Fibroblast of skin of left biceps (primary cell): Measurements from ENCODE around the gene LEKR1.
"Not testable (repeated sequence)": the region's sequence is repeated elsewhere in the genome, so short reads cannot be mapped to it uniquely, and the experiment has no call there.

Experiments used
- DNase-seq, 2 experiments: peaks; one replicate each; pipeline ENCODE4 v3.0.0-alpha.2; 2013; ENCODE audit warnings: low read depth in 2 of 2

LEKR1 gene

GRCh38 chr3:156806698-156807097, 19.5 kb upstream of the LEKR1 start:
- DNase-seq: no peak

- DNase-seq: no peak
Measured at GRCh38 chr3:156808025-156808424, 18.1 kb upstream of the LEKR1 start.

GRCh38 chr3:156811089-156811862, 14.9 kb upstream of the LEKR1 start:
- peak; percentile 61 to 73 for DNase-seq

- DNase-seq: no peak
Measured at GRCh38 chr3:156812521-156813335, 13.4 kb upstream of the LEKR1 start.

- no peak for DNase-seq
Measured at GRCh38 chr3:156814295-156814694, 11.9 kb upstream of the LEKR1 start.

- no peak for DNase-seq
Measured at GRCh38 chr3:156816091-156816793, 9.9 kb upstream of the LEKR1 start.

GRCh38 chr3:156816794-156817645, 9.1 kb upstream of the LEKR1 start:
- DNase-seq: peak; percentile 46

- DNase-seq: no peak
Measured at GRCh38 chr3:156817646-156818272, 8.4 kb upstream of the LEKR1 start.

- DNase-seq: no peak
Measured at GRCh38 chr3:156818273-156818651, 7.9 kb upstream of the LEKR1 start.

- DNase-seq: peak; percentile 88
Measured at GRCh38 chr3:156818890-156819289, 7.3 kb upstream of the LEKR1 start.

GRCh38 chr3:156819842-156820691, 6.1 kb upstream of the LEKR1 start:
- DNase-seq: no peak

GRCh38 chr3:156820692-156821080, 5.5 kb upstream of the LEKR1 start:
- no peak for DNase-seq

GRCh38 chr3:156822626-156823260, 3.4 kb upstream of the LEKR1 start:
- DNase-seq: not testable (repeated sequence)

GRCh38 chr3:156825795-156826143, 384 bp upstream of the LEKR1 start:
- no peak for DNase-seq

- DNase-seq: no peak
Measured at GRCh38 chr3:156826896-156827882, 1.0 kb downstream of the LEKR1 start.

- no peak for DNase-seq
Measured at GRCh38 chr3:156831006-156831405, 4.9 kb downstream of the LEKR1 start.

- DNase-seq: no peak
Measured at GRCh38 chr3:156834435-156834834, 8.3 kb downstream of the LEKR1 start.

- DNase-seq: no peak
Measured at GRCh38 chr3:156834962-156835535, 8.9 kb downstream of the LEKR1 start.
